GM23248 (cell line): ENCODE measurements around the gene RBM47.

ENCODE experiments used
- EZH2 ChIP-seq: fragments of 200-600 bp; sonication (generic); IDR thresholded peaks from 2 replicates; pipeline ENCODE4 v1.6.1; 2018; ENCODE audit warnings: antibody characterized with exemption, mild to moderate bottlenecking; ENCODE audit not compliant: insufficient read depth, poor library complexity, severe bottlenecking
- EZH2phosphoT487 ChIP-seq: fragments of 200-600 bp; sonication (generic); IDR thresholded peaks from 2 replicates; pipeline ENCODE4 v1.6.1; 2018; ENCODE audit warnings: antibody characterized with exemption, moderate library complexity, mild to moderate bottlenecking, low read depth; ENCODE audit not compliant: insufficient read depth

DNA sequence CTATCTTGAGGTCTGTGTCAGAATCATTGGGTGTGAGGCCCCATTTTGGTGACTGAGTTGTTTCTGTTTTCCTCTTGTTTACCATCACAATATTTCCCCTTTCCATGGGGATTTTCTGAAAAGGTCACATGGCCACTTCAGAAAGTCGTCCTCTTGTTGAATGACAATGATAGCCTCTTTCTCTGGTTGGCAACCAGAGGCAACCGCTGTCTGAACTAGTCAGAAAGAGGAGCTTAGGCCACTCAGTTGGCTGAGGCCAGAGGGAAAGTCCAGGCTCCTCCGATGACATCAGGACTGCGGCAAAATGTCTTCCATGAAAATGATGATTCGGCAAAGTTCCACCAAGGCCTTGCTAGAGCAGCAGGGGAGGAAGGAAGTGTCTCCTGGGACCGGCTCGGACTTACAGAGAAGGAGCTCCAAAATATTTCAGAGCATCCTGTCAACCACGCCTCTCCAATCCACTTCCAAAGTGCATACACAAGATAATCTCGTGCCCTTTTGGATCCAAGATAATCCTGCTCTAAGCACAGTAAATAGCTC is 19.1 kb upstream of the RBM47 start:
- TF ChIP-seq EZH2 (no peak), EZH2phosphoT487 (no peak)
